ENCODE data around the gene CACNA1G. TPM values are rescaled to one million over a fixed set of nuclear protein-coding genes. Genes with fewer than 3 reads are reported as not detected.

Gene CACNA1G
- total and polyA plus RNA-seq, 2 experiments from 2014 or later = 0.06 to 0.97 TPM

- in situ Hi-C loops (cut with MboI) = loop anchor here (5.0 kb wide), 1 partner anchor 147 kb away; no protein-coding TSS in a partner anchor
- Histone ChIP-seq H3K27ac (no peak overlapping the region), H3K4me1 (ENCODE audit: insufficient read depth) (peaks cover 6% of the 10 kb centered on the region; the same call in 1 of the 2 replicates), H3K79me2 (ENCODE audit: insufficient read depth) (peaks cover 15% of the 10 kb centered on the region), H3K36me3 (ENCODE audit: low read depth) (no peaks in the 10 kb centered on the region), H3K9me2 (ENCODE audit: insufficient read depth) (no peaks in the 10 kb centered on the region), H3K27me3 (replicated peaks; ENCODE audit: insufficient read depth) (no peaks in the 10 kb centered on the region), H3K9ac (no peak overlapping the region), H3K9me3 (ENCODE audit: low read depth) (no peaks in the 10 kb centered on the region), H2AFZ (no peak overlapping the region), H4K20me1 (ENCODE audit: insufficient read depth) (no peaks in the 10 kb centered on the region), H3K4me2 (ENCODE audit: unreplicated experiment) (no peak overlapping the region), H3F3A (ENCODE audit: insufficient read depth) (no peaks in the 10 kb centered on the region), H3K4me3 (no peak overlapping the region)
- no peak for TF ChIP-seq EZH2phosphoT487 (IDR thresholded peaks at IDR 0.05; ENCODE audit: insufficient read depth, low read depth)
- TF ChIP-seq EZH2 (IDR thresholded peaks at IDR 0.05; ENCODE audit: insufficient read depth, poor library complexity, severe bottlenecking) = no peak
- no peak for DNase-seq
- 93 to 99% methylated on average over 11 of the region's 11 CpGs for WGBS, 2 experiments (ENCODE audit: low coverage in 1 of 2, low lambda C conversion rate in 2 of 2, missing lambda C conversion rate in 2 of 2)
Observed at GRCh38 chr17:50549969-50550368, 10.5 kb upstream of the CACNA1G start.

DNA sequence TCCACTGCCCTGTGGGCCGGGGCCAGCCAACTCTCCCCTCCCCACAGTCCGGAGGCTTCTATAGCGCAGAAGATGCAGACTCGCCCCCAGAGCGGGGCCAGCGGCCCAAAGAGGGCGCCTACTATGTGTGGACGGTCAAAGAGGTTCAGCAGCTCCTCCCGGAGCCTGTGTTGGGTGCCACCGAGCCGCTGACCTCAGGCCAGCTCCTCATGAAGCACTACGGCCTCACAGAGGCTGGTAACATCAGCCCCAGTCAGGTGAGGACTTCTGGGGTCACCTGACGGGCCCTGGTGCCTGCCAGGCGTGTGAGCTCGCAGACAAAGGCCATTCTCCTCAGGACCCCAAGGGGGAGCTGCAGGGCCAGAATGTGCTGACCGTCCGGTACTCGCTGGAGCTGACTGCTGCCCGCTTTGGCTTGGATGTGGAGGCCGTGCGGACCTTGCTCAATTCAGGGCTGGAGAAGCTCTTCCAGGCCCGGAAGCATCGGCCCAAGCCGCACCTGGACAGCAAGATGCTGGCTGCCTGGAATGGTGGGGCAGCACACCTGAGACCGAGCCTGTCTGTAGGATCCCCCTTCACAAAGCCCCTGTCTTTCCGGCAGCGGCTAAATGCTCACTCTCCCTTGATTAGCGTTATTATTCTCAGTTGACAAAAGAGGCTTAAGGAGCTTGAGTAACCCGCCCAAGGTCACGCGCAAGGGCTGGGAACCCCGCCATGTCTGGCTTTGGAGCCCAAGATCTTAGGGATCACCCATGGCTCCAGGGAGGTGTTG lies 9.7 kb upstream of the CACNA1G start:
- H3K9ac ChIP-seq = no peak overlapping the region
- H3K9me3 ChIP-seq (ENCODE audit: low read depth) = no peaks in the 10 kb centered on the region
- WGBS, 2 experiments (ENCODE audit: low coverage in 1 of 2, low lambda C conversion rate in 2 of 2, missing lambda C conversion rate in 2 of 2) = 50 to 52% methylated on average over 30 to 32 of the region's 32 CpGs
- H3K27me3 ChIP-seq (replicated peaks; ENCODE audit: insufficient read depth) = no peaks in the 10 kb centered on the region
- no peak overlapping the region for H3K4me3 ChIP-seq
- H3K4me1 ChIP-seq (ENCODE audit: insufficient read depth) = peaks cover 6% of the 10 kb centered on the region; the same call in 1 of the 2 replicates
- in situ Hi-C loops (cut with MboI) = no loop called here
- no peak overlapping the region for H2AFZ ChIP-seq
- H3F3A ChIP-seq (ENCODE audit: insufficient read depth) = no peaks in the 10 kb centered on the region
- peak; percentile 93 for DNase-seq
- no peak overlapping the region for H3K4me2 ChIP-seq (ENCODE audit: unreplicated experiment)
- no peaks in the 10 kb centered on the region for H4K20me1 ChIP-seq (ENCODE audit: insufficient read depth)
- H3K9me2 ChIP-seq (ENCODE audit: insufficient read depth) = no peaks in the 10 kb centered on the region
- H3K36me3 ChIP-seq (ENCODE audit: low read depth) = no peaks in the 10 kb centered on the region
- H3K79me2 ChIP-seq (ENCODE audit: insufficient read depth) = peaks cover 15% of the 10 kb centered on the region
- no peak for TF ChIP-seq EZH2 (IDR thresholded peaks at IDR 0.05; ENCODE audit: insufficient read depth, poor library complexity, severe bottlenecking)
- no peak for TF ChIP-seq EZH2phosphoT487 (IDR thresholded peaks at IDR 0.05; ENCODE audit: insufficient read depth, low read depth)
- no peak overlapping the region for H3K27ac ChIP-seq

GRCh38 chr17:50551433-50551815 lies 9.1 kb upstream of the CACNA1G start:
- H3K36me3 ChIP-seq (ENCODE audit: low read depth) = no peaks in the 10 kb centered on the region
- H2AFZ ChIP-seq = no peak overlapping the region
- no peaks in the 10 kb centered on the region for H3K9me2 ChIP-seq (ENCODE audit: insufficient read depth)
- H3K27me3 ChIP-seq (replicated peaks; ENCODE audit: insufficient read depth) = no peaks in the 10 kb centered on the region
- H3K79me2 ChIP-seq (ENCODE audit: insufficient read depth) = peaks cover 15% of the 10 kb centered on the region
- H3K9ac ChIP-seq = no peak overlapping the region
- TF ChIP-seq EZH2 (IDR thresholded peaks at IDR 0.05; ENCODE audit: insufficient read depth, poor library complexity, severe bottlenecking) = no peak
- no peak for TF ChIP-seq EZH2phosphoT487 (IDR thresholded peaks at IDR 0.05; ENCODE audit: insufficient read depth, low read depth)
- DNase-seq = no peak
- no peaks in the 10 kb centered on the region for H4K20me1 ChIP-seq (ENCODE audit: insufficient read depth)
- H3K9me3 ChIP-seq (ENCODE audit: low read depth) = no peaks in the 10 kb centered on the region
- no peak overlapping the region for H3K4me2 ChIP-seq (ENCODE audit: unreplicated experiment)
- 97 to 100% methylated on average over 8 of the region's 8 CpGs for WGBS, 2 experiments (ENCODE audit: low coverage in 1 of 2, low lambda C conversion rate in 2 of 2, missing lambda C conversion rate in 2 of 2)
- in situ Hi-C loops (cut with MboI) = no loop called here
- no peak overlapping the region for H3K27ac ChIP-seq
- H3K4me1 ChIP-seq (ENCODE audit: insufficient read depth) = peaks cover 6% of the 10 kb centered on the region; the same call in 1 of the 2 replicates
- H3K4me3 ChIP-seq = no peak overlapping the region
- H3F3A ChIP-seq (ENCODE audit: insufficient read depth) = no peaks in the 10 kb centered on the region

DNA sequence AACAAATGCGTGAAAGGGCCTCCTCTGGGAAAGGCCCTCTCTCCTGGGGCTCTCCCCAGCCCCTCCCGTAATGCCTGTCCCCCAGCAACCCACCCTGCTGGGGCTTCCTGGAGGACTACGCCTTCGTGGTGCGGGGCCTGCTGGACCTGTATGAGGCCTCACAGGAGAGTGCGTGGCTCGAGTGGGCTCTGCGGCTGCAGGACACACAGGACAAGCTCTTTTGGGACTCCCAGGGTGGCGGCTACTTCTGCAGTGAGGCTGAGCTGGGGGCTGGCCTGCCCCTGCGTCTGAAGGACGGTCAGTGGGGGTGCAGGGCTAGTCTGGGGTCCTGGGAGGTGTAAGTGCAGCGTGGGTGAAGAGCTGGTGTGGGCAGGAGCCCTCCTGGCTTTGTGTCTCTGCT lies 8.6 kb upstream of the CACNA1G start:
- H4K20me1 ChIP-seq (ENCODE audit: insufficient read depth) = no peaks in the 10 kb centered on the region
- H3F3A ChIP-seq (ENCODE audit: insufficient read depth) = no peaks in the 10 kb centered on the region
- no peak for TF ChIP-seq EZH2phosphoT487 (IDR thresholded peaks at IDR 0.05; ENCODE audit: insufficient read depth, low read depth)
- no peak for TF ChIP-seq EZH2 (IDR thresholded peaks at IDR 0.05; ENCODE audit: insufficient read depth, poor library complexity, severe bottlenecking)
- no peak overlapping the region for H3K27ac ChIP-seq
- no peak overlapping the region for H3K4me2 ChIP-seq (ENCODE audit: unreplicated experiment)
- no peaks in the 10 kb centered on the region for H3K36me3 ChIP-seq (ENCODE audit: low read depth)
- H3K9me2 ChIP-seq (ENCODE audit: insufficient read depth) = no peaks in the 10 kb centered on the region
- H3K9me3 ChIP-seq (ENCODE audit: low read depth) = no peaks in the 10 kb centered on the region
- 88 to 92% methylated on average over 12 of the region's 12 CpGs for WGBS, 2 experiments (ENCODE audit: low coverage in 1 of 2, low lambda C conversion rate in 2 of 2, missing lambda C conversion rate in 2 of 2)
- no peaks in the 10 kb centered on the region for H3K27me3 ChIP-seq (replicated peaks; ENCODE audit: insufficient read depth)
- DNase-seq = no peak
- H2AFZ ChIP-seq = no peak overlapping the region
- H3K9ac ChIP-seq = no peak overlapping the region
- peaks cover 15% of the 10 kb centered on the region for H3K79me2 ChIP-seq (ENCODE audit: insufficient read depth)
- in situ Hi-C loops (cut with MboI) = no loop called here
- H3K4me3 ChIP-seq = no peak overlapping the region
- H3K4me1 ChIP-seq (ENCODE audit: insufficient read depth) = peaks cover 6% of the 10 kb centered on the region; the same call in 1 of the 2 replicates
